ENCODE measurements around the gene HEATR5A. TPM values are rescaled to one million over a fixed set of nuclear protein-coding genes. Genes with fewer than 3 reads are reported as not detected.

Gene HEATR5A
- total and polyA plus RNA-seq, 2 donors from 2014 or later = 8.0 to 30.4 TPM

- Histone ChIP-seq H3K4me3 (ENCODE audit: low read length in 3 of 3) (no peak overlapping the region), H3K4me1 (ENCODE audit: control insufficient read depth in 2 of 3, insufficient read depth in 2 of 3, low read depth in 1 of 3, low read length in 3 of 3) (no peaks in the 10 kb centered on the region), H3K27ac (ENCODE audit: low read depth in 2 of 2, low read length in 2 of 2) (no peak overlapping the region), H3K27me3 (ENCODE audit: control insufficient read depth, insufficient read depth, low read length) (no peaks in the 10 kb centered on the region), H3K36me3 (ENCODE audit: control insufficient read depth in 2 of 3, insufficient read depth in 3 of 3, low read length in 3 of 3) (peaks cover 0 to 12% (median 0%) of the 10 kb centered on the region in 3 donors), H3K9me3 (ENCODE audit: control insufficient read depth in 2 of 3, insufficient read depth in 1 of 3, low read length in 3 of 3) (no peaks in the 10 kb centered on the region), H3K9ac (ENCODE audit: low read length in 3 of 3) (no peak overlapping the region)
- FAIRE-seq (peak; percentile 74), DNase-seq (peak in 2 of 5 donors; percentile 12 to 25)
- intact Hi-C loops (cut with DNase I) = no loop called here
- TF ChIP-seq CTCF (IDR thresholded peaks at IDR 0.05; ENCODE audit: borderline replicate concordance, extremely low read depth, insufficient read depth) = peak; percentile 39
These were observed 29.7 kb upstream of the HEATR5A start for GRCh38 chr14:31449971-31450610.

GRCh38 chr14:31449136-31449535 lies 28.8 kb upstream of the HEATR5A start:
- Histone ChIP-seq H3K4me3 (ENCODE audit: low read length in 3 of 3) (no peak overlapping the region), H3K27me3 (ENCODE audit: control insufficient read depth, insufficient read depth, low read length) (no peaks in the 10 kb centered on the region), H3K4me1 (ENCODE audit: control insufficient read depth in 2 of 3, insufficient read depth in 2 of 3, low read depth in 1 of 3, low read length in 3 of 3) (no peaks in the 10 kb centered on the region), H3K9me3 (ENCODE audit: control insufficient read depth in 2 of 3, insufficient read depth in 1 of 3, low read length in 3 of 3) (no peaks in the 10 kb centered on the region), H3K36me3 (ENCODE audit: control insufficient read depth in 2 of 3, insufficient read depth in 3 of 3, low read length in 3 of 3) (peaks cover 0 to 12% (median 0%) of the 10 kb centered on the region in 3 donors), H3K27ac (ENCODE audit: low read depth in 2 of 2, low read length in 2 of 2) (no peak overlapping the region), H3K9ac (ENCODE audit: low read length in 3 of 3) (no peak overlapping the region)
- FAIRE-seq (no peak), DNase-seq (no peak)
- no peak for TF ChIP-seq CTCF (IDR thresholded peaks at IDR 0.05; ENCODE audit: borderline replicate concordance, extremely low read depth, insufficient read depth)
- intact Hi-C loops (cut with DNase I) = no loop called here

GRCh38 chr14:31445703-31446102 lies 25.4 kb upstream of the HEATR5A start:
- no peak overlapping the region for H3K27ac ChIP-seq (ENCODE audit: low read depth in 2 of 2, low read length in 2 of 2)
- H3K4me1 ChIP-seq (ENCODE audit: control insufficient read depth in 2 of 3, insufficient read depth in 2 of 3, low read depth in 1 of 3, low read length in 3 of 3) = no peaks in the 10 kb centered on the region
- peaks cover 0 to 5% (median 0%) of the 10 kb centered on the region in 3 donors for H3K36me3 ChIP-seq (ENCODE audit: control insufficient read depth in 2 of 3, insufficient read depth in 3 of 3, low read length in 3 of 3)
- no peaks in the 10 kb centered on the region for H3K27me3 ChIP-seq (ENCODE audit: control insufficient read depth, insufficient read depth, low read length)
- no peak overlapping the region for H3K9ac ChIP-seq (ENCODE audit: low read length in 3 of 3)
- no peak for DNase-seq
- no peak for FAIRE-seq
- intact Hi-C loops (cut with DNase I) = no loop called here
- no peaks in the 10 kb centered on the region for H3K9me3 ChIP-seq (ENCODE audit: control insufficient read depth in 2 of 3, insufficient read depth in 1 of 3, low read length in 3 of 3)
- TF ChIP-seq CTCF (IDR thresholded peaks at IDR 0.05; ENCODE audit: borderline replicate concordance, extremely low read depth, insufficient read depth) = no peak
- H3K4me3 ChIP-seq (ENCODE audit: low read length in 3 of 3) = no peak overlapping the region

- FAIRE-seq (no peak), DNase-seq (no peak)
- H3K27me3 ChIP-seq (ENCODE audit: control insufficient read depth, insufficient read depth, low read length) = no peaks in the 10 kb centered on the region
- TF ChIP-seq CTCF (IDR thresholded peaks at IDR 0.05; ENCODE audit: borderline replicate concordance, extremely low read depth, insufficient read depth) = no peak
- no peak overlapping the region for H3K9ac ChIP-seq (ENCODE audit: low read length in 3 of 3)
- no peaks in the 10 kb centered on the region for H3K4me1 ChIP-seq (ENCODE audit: control insufficient read depth in 2 of 3, insufficient read depth in 2 of 3, low read depth in 1 of 3, low read length in 3 of 3)
- no peak overlapping the region for H3K4me3 ChIP-seq (ENCODE audit: low read length in 3 of 3)
- intact Hi-C loops (cut with DNase I) = no loop called here
- H3K9me3 ChIP-seq (ENCODE audit: control insufficient read depth in 2 of 3, insufficient read depth in 1 of 3, low read length in 3 of 3) = no peaks in the 10 kb centered on the region
- no peaks in the 10 kb centered on the region for H3K36me3 ChIP-seq (ENCODE audit: control insufficient read depth in 2 of 3, insufficient read depth in 3 of 3, low read length in 3 of 3)
- no peak overlapping the region for H3K27ac ChIP-seq (ENCODE audit: low read depth in 2 of 2, low read length in 2 of 2)
These were observed 21.9 kb upstream of the HEATR5A start for GRCh38 chr14:31442284-31442683.

Measured in kidney (tissue), 14 donors.